ENCODE data around the gene LMNTD2.

The LMNTD2 gene

DNA sequence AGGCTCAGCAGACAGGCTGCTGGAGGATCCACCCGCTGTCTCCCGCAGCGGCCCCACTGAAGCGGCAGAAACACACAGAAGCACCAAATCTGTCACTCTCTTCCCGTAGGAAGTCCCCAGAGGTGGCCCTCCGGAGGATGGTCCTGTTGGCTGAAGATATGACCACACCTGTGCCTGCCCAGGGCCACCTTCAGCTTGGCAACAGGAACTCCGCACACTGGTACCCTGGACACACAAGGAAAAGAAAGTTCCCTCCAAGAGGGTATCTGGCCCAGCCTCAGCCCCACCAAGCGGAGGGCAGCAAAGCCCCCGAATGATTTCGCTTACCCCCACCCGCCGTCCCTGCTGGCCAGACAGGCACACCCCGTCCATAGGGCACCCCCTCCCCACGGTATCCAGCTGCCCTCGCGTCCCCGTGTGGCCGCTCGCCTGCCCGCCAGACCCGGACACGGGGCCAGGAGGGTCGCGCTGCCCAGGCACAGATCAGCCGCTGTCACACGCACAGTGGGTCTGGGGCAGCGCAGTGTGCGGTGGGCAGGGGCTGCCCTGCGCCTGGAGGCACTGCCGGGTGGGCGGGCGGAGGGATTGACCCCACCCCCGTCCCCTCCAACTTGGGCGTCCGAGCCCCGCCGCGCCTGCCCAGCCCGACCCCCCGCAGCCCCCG lies 7.2 kb upstream of the LMNTD2 start:
- peaks cover 16% of the 10 kb centered on the region for H3K4me1 ChIP-seq (ENCODE audit: insufficient read depth, low read length)
- H3K9me3 ChIP-seq (ENCODE audit: control insufficient read depth, insufficient read depth, low read length) = no peaks in the 10 kb centered on the region
- peak overlapping the region; percentile 61; the same call in 1 of the 2 replicates for H3K9ac ChIP-seq (ENCODE audit: low read depth, low read length)
- no peaks in the 10 kb centered on the region for H3K36me3 ChIP-seq (ENCODE audit: insufficient read depth, low read length)

DNA sequence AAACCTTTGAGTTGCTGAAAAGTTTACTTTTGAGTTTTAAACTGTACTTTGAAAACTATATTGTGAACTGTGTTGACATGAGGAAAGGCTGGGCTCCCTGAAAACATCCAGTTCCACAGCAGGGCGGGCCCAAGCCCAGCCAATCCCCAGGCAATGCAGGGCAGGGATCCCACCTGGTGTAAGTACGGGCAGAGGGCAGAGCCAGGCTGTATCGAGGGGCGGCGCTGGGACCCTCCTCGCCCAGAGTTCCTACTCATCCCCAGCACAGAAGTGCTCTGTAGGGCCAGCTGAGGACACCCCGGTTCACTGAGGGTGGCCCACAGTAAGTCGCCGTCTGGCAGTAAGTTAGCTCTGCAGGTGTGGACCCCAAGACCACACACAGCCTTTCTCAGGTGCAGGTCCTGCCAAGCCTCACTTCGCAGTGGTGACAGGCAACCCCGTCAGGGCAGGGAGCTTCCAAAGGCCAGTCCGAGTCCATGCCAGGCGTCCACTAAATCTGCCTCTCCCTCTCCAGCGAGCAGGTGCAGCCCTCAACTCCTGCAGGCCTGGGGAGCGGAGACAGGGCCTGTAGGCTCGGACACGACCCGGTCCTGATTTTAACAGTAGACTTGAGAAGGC lies 6.6 kb upstream of the LMNTD2 start:
- no peak overlapping the region for H3K9ac ChIP-seq (ENCODE audit: low read depth, low read length)
- H3K36me3 ChIP-seq (ENCODE audit: insufficient read depth, low read length) = no peaks in the 10 kb centered on the region
- peaks cover 16% of the 10 kb centered on the region for H3K4me1 ChIP-seq (ENCODE audit: insufficient read depth, low read length)
- no peaks in the 10 kb centered on the region for H3K9me3 ChIP-seq (ENCODE audit: control insufficient read depth, insufficient read depth, low read length)

DNA sequence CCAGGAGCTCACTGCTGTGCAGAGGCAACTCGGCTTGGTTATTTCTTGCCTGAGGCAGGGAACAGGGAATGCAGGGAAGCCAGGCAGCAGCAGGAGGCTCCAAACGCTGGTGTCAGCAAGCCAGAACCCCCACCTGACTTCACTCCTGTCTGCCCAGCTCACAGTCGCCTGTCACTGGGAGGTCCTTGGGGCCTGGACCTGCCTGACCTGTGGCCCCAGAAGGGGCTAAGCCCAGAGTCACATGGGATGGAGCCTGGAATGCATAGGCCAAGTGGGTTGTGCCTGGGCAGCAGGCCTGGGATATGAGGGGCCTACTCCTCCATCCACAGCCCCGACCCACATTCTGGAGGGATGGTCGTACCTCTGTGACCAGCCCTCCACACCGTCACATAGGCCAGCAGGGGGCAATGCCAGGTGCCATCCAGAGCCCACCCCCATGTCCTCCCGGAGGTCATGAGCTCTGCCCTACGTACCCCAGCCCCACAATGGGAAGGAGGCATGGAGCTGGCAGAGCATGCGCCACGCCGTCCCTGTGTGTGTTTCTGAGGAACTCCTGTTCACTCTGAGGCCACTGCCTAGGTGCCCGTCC lies 5.5 kb upstream of the LMNTD2 start:
- H3K9me3 ChIP-seq (ENCODE audit: control insufficient read depth, insufficient read depth, low read length) = no peaks in the 10 kb centered on the region
- H3K4me1 ChIP-seq (ENCODE audit: insufficient read depth, low read length) = peaks cover 11% of the 10 kb centered on the region
- H3K36me3 ChIP-seq (ENCODE audit: insufficient read depth, low read length) = no peaks in the 10 kb centered on the region
- H3K9ac ChIP-seq (ENCODE audit: low read depth, low read length) = no peak overlapping the region

DNA sequence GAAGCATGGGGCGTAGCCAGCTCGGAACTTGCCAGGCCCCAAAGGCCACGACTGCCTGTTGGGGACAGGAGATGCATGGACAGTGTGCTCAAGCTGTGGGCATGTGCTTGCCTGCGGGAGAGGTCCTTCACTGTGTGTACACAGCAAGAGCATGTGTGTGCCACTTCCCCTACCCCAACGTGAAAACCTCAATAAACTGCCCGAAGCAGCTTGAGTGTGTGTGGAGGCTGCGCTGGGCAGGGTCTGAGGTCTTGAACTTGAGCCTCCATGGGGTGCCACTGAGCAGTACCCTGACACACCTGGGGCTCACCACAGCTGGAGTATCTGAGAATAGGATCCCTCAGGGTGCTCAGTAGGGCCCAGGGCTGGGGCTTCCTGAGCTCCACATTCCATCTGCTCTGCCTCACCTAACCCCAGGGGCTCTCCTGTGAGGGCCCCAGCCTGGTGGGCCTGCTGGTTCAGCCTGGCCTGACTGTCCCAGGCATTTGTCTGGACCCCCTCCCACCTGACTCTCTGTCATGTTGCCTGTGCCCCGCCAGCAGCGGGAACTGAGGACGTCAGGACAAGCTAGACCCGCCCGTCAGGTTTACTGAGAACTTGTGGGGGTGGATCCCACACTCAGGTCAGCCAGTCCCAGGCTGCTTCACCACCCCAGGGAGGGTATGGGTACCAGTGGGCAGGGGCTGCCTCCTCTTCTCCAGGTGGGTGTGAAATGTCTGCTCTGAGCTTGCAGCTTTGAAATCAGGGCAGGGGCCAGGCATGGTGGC lies 3.5 kb upstream of the LMNTD2 start:
- H3K9ac ChIP-seq (ENCODE audit: low read depth, low read length) = no peak overlapping the region
- peaks cover 15% of the 10 kb centered on the region for H3K4me1 ChIP-seq (ENCODE audit: insufficient read depth, low read length)
- no peaks in the 10 kb centered on the region for H3K36me3 ChIP-seq (ENCODE audit: insufficient read depth, low read length)
- H3K9me3 ChIP-seq (ENCODE audit: control insufficient read depth, insufficient read depth, low read length) = no peaks in the 10 kb centered on the region

DNA sequence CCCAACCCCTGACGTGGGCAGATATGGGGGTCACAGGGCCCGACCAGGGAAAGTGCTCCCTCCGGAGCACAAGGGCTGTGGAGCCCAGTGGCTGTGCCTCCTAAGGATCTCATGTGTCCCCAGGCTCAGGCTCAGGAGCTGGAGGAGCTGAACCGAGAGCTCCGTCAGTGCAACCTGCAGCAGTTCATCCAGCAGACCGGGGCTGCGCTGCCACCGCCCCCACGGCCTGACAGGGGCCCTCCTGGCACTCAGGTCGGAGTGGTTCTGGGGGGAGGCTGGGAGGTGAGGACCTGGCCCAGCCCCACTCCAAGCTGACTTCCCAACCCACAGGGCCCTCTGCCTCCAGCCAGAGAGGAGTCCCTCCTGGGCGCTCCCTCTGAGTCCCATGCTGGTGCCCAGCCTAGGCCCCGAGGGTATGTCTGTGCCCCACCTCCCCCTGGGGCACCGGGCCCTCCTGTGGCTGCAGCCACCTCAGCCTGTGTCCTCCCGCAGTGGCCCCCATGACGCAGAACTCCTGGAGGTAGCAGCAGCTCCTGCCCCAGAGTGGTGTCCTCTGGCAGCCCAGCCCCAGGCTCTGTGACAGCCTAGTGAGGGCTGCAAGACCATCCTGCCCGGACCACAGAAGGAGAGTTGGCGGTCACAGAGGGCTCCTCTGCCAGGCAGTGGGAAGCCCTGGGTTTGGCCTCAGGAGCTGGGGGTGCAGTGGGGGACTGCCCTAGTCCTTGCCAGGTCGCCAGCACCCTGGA lies 2.7 kb upstream of the LMNTD2 start:
- Histone ChIP-seq H3K4me1 (ENCODE audit: insufficient read depth, low read length) (peaks cover 15% of the 10 kb centered on the region), H3K9ac (ENCODE audit: low read depth, low read length) (no peak overlapping the region), H3K9me3 (ENCODE audit: control insufficient read depth, insufficient read depth, low read length) (no peaks in the 10 kb centered on the region), H3K36me3 (ENCODE audit: insufficient read depth, low read length) (no peaks in the 10 kb centered on the region)

DNA sequence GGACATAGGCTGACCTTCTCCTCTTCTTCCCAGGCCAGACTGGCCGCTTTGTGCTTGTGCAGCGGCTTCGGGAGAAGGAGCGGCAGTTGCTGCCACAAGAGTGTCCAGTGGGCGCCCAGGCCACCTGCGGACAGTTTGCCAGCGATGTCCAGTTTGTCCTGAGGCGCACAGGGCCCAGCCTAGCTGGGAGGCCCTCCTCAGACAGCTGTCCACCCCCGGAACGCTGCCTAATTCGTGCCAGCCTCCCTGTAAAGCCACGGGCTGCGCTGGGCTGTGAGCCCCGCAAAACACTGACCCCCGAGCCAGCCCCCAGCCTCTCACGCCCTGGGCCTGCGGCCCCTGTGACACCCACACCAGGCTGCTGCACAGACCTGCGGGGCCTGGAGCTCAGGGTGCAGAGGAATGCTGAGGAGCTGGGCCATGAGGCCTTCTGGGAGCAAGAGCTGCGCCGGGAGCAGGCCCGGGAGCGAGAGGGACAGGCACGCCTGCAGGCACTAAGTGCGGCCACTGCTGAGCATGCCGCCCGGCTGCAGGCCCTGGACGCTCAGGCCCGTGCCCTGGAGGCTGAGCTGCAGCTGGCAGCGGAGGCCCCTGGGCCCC lies 1.6 kb upstream of the LMNTD2 start:
- Histone ChIP-seq H3K4me1 (ENCODE audit: insufficient read depth, low read length) (peaks cover 15% of the 10 kb centered on the region), H3K9ac (ENCODE audit: low read depth, low read length) (peak overlapping the region; percentile 83; the same call in 1 of the 2 replicates), H3K36me3 (ENCODE audit: insufficient read depth, low read length) (no peaks in the 10 kb centered on the region), H3K9me3 (ENCODE audit: control insufficient read depth, insufficient read depth, low read length) (no peaks in the 10 kb centered on the region)

DNA sequence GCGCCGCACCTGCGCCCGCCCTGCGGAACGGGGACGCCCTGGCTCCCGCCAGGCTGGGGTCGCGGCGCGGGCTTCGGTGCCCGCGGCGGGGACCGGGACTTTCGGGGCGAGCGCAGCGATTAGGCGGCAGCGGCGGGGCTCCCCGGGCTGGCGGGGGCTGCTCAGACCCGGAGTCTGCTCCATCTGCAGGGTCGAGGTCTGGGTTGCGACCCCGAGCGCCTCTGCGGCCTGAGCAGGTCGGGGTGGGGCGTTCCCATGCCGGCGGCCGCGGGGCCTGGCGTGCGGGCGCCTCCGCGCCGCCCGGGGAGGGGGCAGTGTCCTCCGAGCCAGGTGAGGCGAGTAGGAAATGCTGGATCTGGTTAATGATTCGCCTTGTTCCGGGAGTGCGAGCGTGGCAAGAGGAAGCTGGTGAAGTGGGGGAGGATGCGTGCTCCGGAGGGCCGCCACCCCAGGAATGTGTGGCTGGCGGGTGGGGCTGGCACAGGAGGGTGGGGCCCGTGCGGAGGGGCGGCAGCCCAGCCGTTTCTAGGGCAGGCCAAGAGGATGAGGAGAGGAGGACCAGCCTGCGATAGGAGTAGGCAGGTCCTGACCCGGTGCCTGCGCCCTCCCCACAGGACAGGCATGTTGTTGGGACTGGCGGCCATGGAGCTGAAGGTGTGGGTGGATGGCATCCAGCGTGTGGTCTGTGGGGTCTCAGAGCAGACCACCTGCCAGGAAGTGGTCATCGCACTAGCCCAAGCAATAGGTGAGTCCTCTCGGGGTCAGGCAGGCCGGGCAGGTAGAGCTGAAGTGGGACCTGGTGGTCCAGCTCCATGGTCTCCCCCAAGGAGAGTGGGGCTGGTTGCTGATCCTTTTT lies 838 bp upstream of the LMNTD2 start:
- no peaks in the 10 kb centered on the region for H3K36me3 ChIP-seq (ENCODE audit: insufficient read depth, low read length)
- peaks cover 18% of the 10 kb centered on the region for H3K4me1 ChIP-seq (ENCODE audit: insufficient read depth, low read length)
- H3K9ac ChIP-seq (ENCODE audit: low read depth, low read length) = peak overlapping the region; percentile 83
- no peaks in the 10 kb centered on the region for H3K9me3 ChIP-seq (ENCODE audit: control insufficient read depth, insufficient read depth, low read length)

DNA sequence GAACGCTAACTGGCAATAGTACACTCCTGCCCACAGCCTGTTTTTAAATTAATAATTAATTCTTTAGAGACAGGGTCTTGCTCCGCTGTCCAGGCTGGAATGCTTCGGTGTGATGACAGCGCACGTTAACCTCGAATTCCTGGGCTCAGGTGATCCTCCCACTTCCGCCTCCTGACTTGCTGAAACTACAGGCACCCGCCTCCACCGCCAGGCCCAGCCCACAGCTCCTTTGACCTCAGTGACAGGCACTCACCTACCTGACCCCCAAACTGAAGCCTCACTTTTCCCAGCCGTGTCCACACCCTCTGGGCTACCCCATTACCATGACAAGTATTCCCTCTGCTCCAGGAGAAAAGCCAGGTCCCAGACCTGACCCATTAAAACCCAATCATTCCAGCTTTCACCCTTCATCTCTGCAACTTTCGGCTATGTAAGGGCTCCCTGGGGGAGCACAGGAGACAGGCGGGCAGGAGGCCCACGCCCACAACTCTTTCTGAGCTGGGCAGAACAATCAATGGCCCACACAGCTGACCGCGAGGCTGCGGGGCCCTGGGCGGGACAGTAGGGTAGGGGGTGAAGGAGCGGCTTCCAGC lies 730 bp downstream of the LMNTD2 start:
- peak overlapping the region; percentile 77 for H3K9ac ChIP-seq (ENCODE audit: low read depth, low read length)
- H3K36me3 ChIP-seq (ENCODE audit: insufficient read depth, low read length) = no peaks in the 10 kb centered on the region
- H3K4me1 ChIP-seq (ENCODE audit: insufficient read depth, low read length) = peaks cover 8% of the 10 kb centered on the region; the same call in 1 of the 2 replicates
- H3K9me3 ChIP-seq (ENCODE audit: control insufficient read depth, insufficient read depth, low read length) = no peaks in the 10 kb centered on the region

DNA sequence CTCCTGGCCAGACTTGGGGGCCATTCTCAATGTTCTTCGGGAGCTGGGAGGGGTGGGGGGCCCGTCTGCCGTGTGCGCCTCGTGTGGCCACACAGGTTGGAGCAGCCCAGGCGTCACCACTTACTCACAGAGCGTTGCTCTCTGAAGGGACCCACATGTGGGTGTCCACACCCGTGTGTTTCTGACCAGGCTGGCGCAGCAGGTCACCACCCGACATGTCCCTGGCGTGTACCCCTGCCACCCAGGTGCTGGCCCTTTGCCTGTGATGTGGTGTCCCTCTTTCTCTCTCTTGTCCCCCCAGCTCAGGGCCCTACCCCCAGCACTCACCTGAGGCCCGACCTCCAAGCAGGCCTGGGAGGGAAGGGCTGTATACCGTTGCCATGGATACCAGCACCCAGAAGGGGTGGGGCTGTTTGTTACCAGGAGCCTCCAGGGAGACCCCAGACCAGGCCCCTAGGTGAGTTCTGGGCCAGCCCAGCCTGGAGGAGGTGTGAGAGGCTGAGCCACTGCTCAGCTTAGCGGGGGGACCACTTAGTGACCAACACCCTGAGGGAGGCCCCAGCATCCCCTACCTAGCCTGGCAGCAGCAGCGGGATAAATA lies 1.4 kb downstream of the LMNTD2 start:
- Histone ChIP-seq H3K4me1 (ENCODE audit: insufficient read depth, low read length) (peaks cover 8% of the 10 kb centered on the region; the same call in 1 of the 2 replicates), H3K36me3 (ENCODE audit: insufficient read depth, low read length) (no peaks in the 10 kb centered on the region), H3K9me3 (ENCODE audit: control insufficient read depth, insufficient read depth, low read length) (no peaks in the 10 kb centered on the region), H3K9ac (ENCODE audit: low read depth, low read length) (no peak overlapping the region)

DNA sequence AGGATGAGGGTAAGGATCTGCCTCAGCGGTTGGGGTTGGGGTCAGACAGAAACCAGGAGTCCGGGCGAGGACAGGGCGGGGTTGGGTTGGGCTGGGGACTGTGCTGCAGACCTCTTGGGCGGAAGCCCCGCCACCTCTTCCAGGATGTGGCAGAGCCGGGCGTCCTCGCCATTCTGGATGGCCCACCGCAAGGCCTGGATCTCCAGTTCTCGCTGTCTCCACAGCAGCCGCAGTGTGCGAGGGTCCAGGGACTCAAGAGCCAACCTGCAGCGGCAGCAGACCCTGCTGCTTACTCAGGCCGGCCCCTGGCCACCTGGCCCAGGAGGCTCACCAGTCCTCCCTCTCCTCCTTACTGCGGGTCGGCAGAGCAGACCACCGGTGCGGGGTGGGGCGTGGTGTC lies 2.0 kb downstream of the LMNTD2 start:
- Histone ChIP-seq H3K9me3 (ENCODE audit: control insufficient read depth, insufficient read depth, low read length) (no peaks in the 10 kb centered on the region), H3K4me1 (ENCODE audit: insufficient read depth, low read length) (peaks cover 8% of the 10 kb centered on the region; the same call in 1 of the 2 replicates), H3K36me3 (ENCODE audit: insufficient read depth, low read length) (no peaks in the 10 kb centered on the region), H3K9ac (ENCODE audit: low read depth, low read length) (no peak overlapping the region)

DNA sequence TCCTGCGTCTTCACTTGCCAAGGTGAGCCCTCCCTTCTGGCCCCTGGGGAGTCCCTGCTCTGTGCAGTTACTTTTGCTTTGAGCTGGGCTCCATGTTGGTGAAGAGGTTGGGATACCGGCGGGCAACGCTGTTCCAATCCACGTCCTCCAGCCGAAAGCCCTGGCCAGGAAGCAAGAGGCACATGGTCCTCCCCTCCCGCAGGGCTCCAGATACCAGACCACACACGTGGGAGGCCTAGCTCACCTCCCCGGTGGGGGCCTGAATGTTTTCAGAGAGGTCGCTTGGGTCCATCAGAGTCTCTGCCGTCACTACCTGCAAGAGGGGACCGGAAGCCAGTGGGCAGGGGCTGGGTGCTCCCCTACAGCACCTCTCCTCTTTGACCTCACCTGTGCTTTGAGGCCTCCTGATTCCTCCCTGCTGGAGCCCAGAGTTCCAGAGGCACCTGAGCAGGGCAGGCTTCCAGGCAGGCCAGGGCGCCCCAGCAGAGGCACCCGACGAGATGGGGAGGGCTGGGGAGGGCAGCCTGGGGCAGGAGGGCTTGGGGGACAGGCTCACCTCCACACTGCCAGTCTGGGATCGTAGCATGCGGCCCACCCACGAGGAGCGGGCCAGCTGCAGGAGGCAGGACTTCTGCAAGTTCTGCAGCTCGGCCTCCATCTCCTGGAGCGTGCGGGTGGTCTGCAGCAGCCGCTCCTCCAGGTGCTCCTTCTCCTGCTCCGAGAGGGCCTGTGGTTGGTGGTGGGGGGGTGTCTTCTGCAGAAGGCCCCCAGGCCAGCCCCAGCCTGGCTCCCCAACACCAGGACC lies 3.0 kb downstream of the LMNTD2 start:
- Histone ChIP-seq H3K9ac (ENCODE audit: low read depth, low read length) (no peak overlapping the region), H3K9me3 (ENCODE audit: control insufficient read depth, insufficient read depth, low read length) (no peaks in the 10 kb centered on the region), H3K4me1 (ENCODE audit: insufficient read depth, low read length) (peaks cover 8% of the 10 kb centered on the region; the same call in 1 of the 2 replicates), H3K36me3 (ENCODE audit: insufficient read depth, low read length) (no peaks in the 10 kb centered on the region)
